ENCODE measurements around the gene TBX10.
"Not testable (repeated sequence)": the region's sequence is repeated elsewhere in the genome, so short reads cannot be mapped to it uniquely, and the experiment has no call there.

The TBX10 gene

GRCh38 chr11:67644472-67645418 is 5.2 kb upstream of the TBX10 start:
- DNase-seq = no peak

GRCh38 chr11:67644042-67644441 is 4.5 kb upstream of the TBX10 start:
- no peak for DNase-seq

- DNase-seq = no peak
Measured at GRCh38 chr11:67642173-67643120, 2.9 kb upstream of the TBX10 start.

- DNase-seq = no peak
Measured at GRCh38 chr11:67641338-67642172, 2.0 kb upstream of the TBX10 start.

GRCh38 chr11:67640758-67641337 is 1.3 kb upstream of the TBX10 start:
- DNase-seq = no peak

GRCh38 chr11:67640021-67640757 is 626 bp upstream of the TBX10 start:
- no peak for DNase-seq

- no peak for DNase-seq
Measured at GRCh38 chr11:67638535-67639437, 777 bp downstream of the TBX10 start.

GRCh38 chr11:67637441-67637840 is 2.1 kb downstream of the TBX10 start:
- not testable (repeated sequence) for DNase-seq

- DNase-seq = no peak
Measured at GRCh38 chr11:67636962-67637361, 2.6 kb downstream of the TBX10 start.

GRCh38 chr11:67635231-67635521 is 4.4 kb downstream of the TBX10 start:
- no peak for DNase-seq

- DNase-seq = no peak
Measured at GRCh38 chr11:67634366-67635230, 5.0 kb downstream of the TBX10 start.

GRCh38 chr11:67633758-67634365 is 5.7 kb downstream of the TBX10 start:
- no peak for DNase-seq

- DNase-seq = no peak
Measured at GRCh38 chr11:67632982-67633755, 6.4 kb downstream of the TBX10 start.

- no peak for DNase-seq
Measured at GRCh38 chr11:67632175-67632981, 7.2 kb downstream of the TBX10 start.

- DNase-seq = no peak
Measured at GRCh38 chr11:67631853-67632174, 7.7 kb downstream of the TBX10 start.

GRCh38 chr11:67631411-67631810 is 8.2 kb downstream of the TBX10 start:
- DNase-seq = no peak

- no peak for DNase-seq
Measured at GRCh38 chr11:67630943-67631331, 8.6 kb downstream of the TBX10 start.
